ENCODE results near the gene PTPRN2.

GRCh38 chr7:158259671-158260418, 327.8 kb downstream of the PTPRN2 start:
- TF ChIP-seq GATA3 (IDR thresholded peaks at IDR 0.05; ENCODE audit: low read depth, low read length), result no peak
- TF ChIP-seq GATA2 (IDR thresholded peaks at IDR 0.05; ENCODE audit: low read depth, low read length), result no peak

Data from SH-SY5Y (cell line).